ENCODE measurements around the gene AOPEP.

- TF ChIP-seq CTCF (IDR thresholded peaks at IDR 0.05) (no peak), POLR2A (IDR thresholded peaks at IDR 0.05) (no peak)
These were observed 73.2 kb downstream of the AOPEP start for GRCh38 chr9:94799578-94800264.

Measured in uterus (tissue), 2 donors.